ENCODE results near the gene NFIA. TPM values are rescaled to one million over a fixed set of nuclear protein-coding genes. Genes with fewer than 3 reads are reported as not detected.
A peak's percentile ranks its signal among the peaks of the same experiment; 100 is the strongest.

NFIA gene
- total and polyA plus RNA-seq, 2 of the 13 experiments (the other 11 are each of a cell fraction or from before 2014, with no cell fraction given), result 14.7 to 28.5 TPM

GRCh38 chr1:61049850-61050540 lies 32.4 kb upstream of the NFIA start (continued):
- TF ChIP-seq ZNF205 (CRISPR knock-in tag; IDR thresholded peaks at IDR 0.05), result peak; percentile 76; the same call in 1 of the 2 replicates
- peak; percentile 36; the same call in 1 of the 2 replicates for TF ChIP-seq ETV5 (CRISPR knock-in tag; IDR thresholded peaks at IDR 0.05; ENCODE audit: borderline replicate concordance)
- TF ChIP-seq GABPA (IDR thresholded peaks at IDR 0.05; ENCODE audit: low read depth, low read length), result no peak
- TF ChIP-seq GABPA (CRISPR knock-in tag; IDR thresholded peaks at IDR 0.05; ENCODE audit: low read depth), result no peak
- no peak for TF ChIP-seq FOSL1 (CRISPR knock-in tag; IDR thresholded peaks at IDR 0.05; ENCODE audit: borderline replicate concordance)
- TF ChIP-seq ZFP36L1 (CRISPR knock-in tag; IDR thresholded peaks at IDR 0.05), result no peak
- TF ChIP-seq, protein P1, sequence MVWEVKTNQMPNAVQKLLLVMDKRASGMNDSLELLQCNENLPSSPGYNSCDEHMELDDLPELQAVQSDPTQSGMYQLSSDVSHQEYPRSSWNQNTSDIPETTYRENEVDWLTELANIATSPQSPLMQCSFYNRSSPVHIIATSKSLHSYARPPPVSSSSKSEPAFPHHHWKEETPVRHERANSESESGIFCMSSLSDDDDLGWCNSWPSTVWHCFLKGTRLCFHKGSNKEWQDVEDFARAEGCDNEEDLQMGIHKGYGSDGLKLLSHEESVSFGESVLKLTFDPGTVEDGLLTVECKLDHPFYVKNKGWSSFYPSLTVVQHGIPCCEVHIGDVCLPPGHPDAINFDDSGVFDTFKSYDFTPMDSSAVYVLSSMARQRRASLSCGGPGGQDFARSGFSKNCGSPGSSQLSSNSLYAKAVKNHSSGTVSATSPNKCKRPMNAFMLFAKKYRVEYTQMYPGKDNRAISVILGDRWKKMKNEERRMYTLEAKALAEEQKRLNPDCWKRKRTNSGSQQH (CRISPR knock-in tag; IDR thresholded peaks at IDR 0.05; ENCODE audit: low read depth), result peak; percentile 45; the same call in 1 of the 2 replicates
- no peak for TF ChIP-seq MXI1 (IDR thresholded peaks at IDR 0.05; ENCODE audit: borderline replicate concordance, low read depth, low read length)
- TF ChIP-seq ATRX (CRISPR knock-in tag; IDR thresholded peaks at IDR 0.05; ENCODE audit: borderline replicate concordance), result no peak
- no peak for TF ChIP-seq PHB2 (IDR thresholded peaks at IDR 0.05; ENCODE audit: partially characterized antibody)
- no peak for TF ChIP-seq NBN (conservative IDR thresholded peaks at IDR 0.05)
- no peak for TF ChIP-seq ZNF709 (CRISPR knock-in tag; IDR thresholded peaks at IDR 0.05)
- no peak for TF ChIP-seq EHMT2 (IDR thresholded peaks at IDR 0.05; ENCODE audit: borderline replicate concordance, low read depth, low read length)
- no peak for TF ChIP-seq MEIS1 (CRISPR knock-in tag; IDR thresholded peaks at IDR 0.05; ENCODE audit: borderline replicate concordance)
- peak; percentile 71; the same call in 1 of the 2 replicates for TF ChIP-seq THAP8 (CRISPR knock-in tag; IDR thresholded peaks at IDR 0.05; ENCODE audit: borderline replicate concordance)
- no peak for TF ChIP-seq ZUFSP (CRISPR knock-in tag; IDR thresholded peaks at IDR 0.05; ENCODE audit: borderline replicate concordance)
- TF ChIP-seq RAD51 (IDR thresholded peaks at IDR 0.05; ENCODE audit: borderline replicate concordance), result no peak
- no peak for TF ChIP-seq MAFF (IDR thresholded peaks at IDR 0.05; ENCODE audit: low read depth, low read length)
- TF ChIP-seq, protein P2, sequence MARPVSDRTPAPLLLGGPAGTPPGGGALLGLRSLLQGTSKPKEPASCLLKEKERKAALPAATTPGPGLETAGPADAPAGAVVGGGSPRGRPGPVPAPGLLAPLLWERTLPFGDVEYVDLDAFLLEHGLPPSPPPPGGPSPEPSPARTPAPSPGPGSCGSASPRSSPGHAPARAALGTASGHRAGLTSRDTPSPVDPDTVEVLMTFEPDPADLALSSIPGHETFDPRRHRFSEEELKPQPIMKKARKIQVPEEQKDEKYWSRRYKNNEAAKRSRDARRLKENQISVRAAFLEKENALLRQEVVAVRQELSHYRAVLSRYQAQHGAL (CRISPR knock-in tag; IDR thresholded peaks at IDR 0.05; ENCODE audit: not compliant biosample characterization), result no peak
- peak; percentile 62; the same call in 1 of the 2 replicates for TF ChIP-seq THRA (CRISPR knock-in tag; IDR thresholded peaks at IDR 0.05; ENCODE audit: borderline replicate concordance)
- no peak for TF ChIP-seq KDM5A (IDR thresholded peaks at IDR 0.05; ENCODE audit: borderline replicate concordance, low read length)
- TF ChIP-seq ZNF496 (CRISPR knock-in tag; IDR thresholded peaks at IDR 0.05; ENCODE audit: insufficient replicate concordance), result no peak
- 0 out of 2 replicates have a peak, but pooled peaks have one; percentile 24 for TF ChIP-seq ELF3 (CRISPR knock-in tag; IDR thresholded peaks at IDR 0.05)
- no peak for TF ChIP-seq ZNF234 (CRISPR knock-in tag; conservative IDR thresholded peaks at IDR 0.05)
- TF ChIP-seq MED8 (CRISPR knock-in tag; IDR thresholded peaks at IDR 0.05; ENCODE audit: insufficient replicate concordance), result no peak
